Ramos (cell line): ENCODE data around the gene CST6.
"Not testable (repeated sequence)": the region's sequence is repeated elsewhere in the genome, so short reads cannot be mapped to it uniquely, and the experiment has no call there.

Source experiments
- in situ Hi-C: fragments of 300-500 bp; cut with MboI; formaldehyde crosslinking; loops from one replicate; pipeline ENCODE4 v1.14.3; 2022; ENCODE audit warnings: low sequenced_read_pairs; ENCODE audit not compliant: unreplicated experiment

Gene CST6

DNA sequence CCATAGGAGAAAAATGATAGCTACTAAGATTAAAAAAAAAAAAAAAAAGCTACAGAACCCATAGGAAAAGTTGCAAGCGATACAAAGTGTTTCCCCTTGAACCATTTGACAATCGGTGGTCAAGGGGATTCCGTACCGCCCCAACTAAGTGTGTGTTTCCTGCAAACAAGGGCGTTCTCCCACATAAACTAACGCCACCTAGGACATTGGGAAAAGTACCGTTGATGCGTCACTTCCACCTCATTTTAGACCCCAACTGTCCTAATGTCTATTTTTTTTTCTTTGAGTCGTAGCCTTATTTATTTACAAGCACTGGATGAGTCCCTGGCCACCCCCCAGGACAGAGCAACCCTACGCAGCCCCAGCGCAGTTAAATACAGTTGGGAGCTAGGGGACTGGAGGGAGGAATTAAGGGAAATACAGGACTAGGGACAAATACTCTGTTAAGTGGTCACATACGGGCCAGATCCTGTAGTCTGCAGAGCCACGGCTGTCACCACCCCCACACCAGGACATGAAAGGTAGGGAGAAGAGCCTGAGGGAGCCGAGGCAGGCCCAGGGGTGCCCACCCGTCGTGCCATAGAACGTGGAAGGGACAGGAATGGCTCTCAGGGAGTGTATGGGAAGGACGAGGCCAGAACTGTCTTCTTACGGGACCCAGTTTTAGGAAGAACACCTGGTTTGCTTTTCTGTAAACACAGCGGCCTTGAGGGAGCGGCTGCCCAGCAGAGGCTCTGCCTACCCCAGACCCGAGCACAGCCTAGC is 28.8 kb upstream of the CST6 start:
- in situ Hi-C loops = no loop called here

DNA sequence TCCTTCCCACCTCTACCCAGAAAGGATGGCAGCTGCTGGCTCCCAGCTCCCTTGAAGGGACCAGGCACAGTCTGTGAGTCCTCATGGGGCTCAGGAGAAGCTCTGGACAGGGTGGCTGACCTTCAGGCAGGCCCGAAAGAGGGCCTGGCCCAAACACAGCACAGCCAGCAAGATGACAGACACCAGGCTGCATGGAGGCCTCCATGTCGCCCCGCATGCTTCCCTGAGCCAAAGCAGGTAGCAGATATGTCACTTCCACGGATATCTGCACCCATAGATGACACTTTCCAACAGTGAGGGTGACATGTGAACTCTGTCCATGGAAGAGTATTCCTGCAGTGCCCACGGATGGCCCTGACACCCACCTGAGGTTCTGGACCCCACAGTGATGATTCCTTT is 28.2 kb upstream of the CST6 start:
- in situ Hi-C loops = no loop called here

DNA sequence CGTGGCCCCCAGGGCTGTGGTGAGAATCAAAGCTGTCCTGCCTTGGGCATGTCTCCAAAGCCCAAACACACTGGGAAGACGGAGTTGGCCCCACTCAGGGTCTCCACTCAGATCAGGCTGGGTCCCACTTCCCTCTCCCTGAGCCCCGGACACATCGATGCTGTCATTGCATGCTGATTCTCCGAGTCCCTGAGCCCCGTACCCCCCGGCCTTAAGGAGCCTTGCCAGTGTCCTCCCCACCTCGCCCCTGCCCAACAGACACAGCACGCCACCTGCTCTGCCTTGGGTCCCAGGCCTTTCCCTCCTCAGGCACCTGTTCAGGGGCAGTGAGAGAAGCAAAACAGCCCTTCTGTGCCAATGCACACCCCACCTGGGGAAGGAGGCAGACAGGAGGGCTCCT is 24.5 kb upstream of the CST6 start:
- in situ Hi-C loops = loop anchor here (5.0 kb wide), 2 partner anchors 105 to 270 kb away; no protein-coding TSS in a partner anchor

DNA sequence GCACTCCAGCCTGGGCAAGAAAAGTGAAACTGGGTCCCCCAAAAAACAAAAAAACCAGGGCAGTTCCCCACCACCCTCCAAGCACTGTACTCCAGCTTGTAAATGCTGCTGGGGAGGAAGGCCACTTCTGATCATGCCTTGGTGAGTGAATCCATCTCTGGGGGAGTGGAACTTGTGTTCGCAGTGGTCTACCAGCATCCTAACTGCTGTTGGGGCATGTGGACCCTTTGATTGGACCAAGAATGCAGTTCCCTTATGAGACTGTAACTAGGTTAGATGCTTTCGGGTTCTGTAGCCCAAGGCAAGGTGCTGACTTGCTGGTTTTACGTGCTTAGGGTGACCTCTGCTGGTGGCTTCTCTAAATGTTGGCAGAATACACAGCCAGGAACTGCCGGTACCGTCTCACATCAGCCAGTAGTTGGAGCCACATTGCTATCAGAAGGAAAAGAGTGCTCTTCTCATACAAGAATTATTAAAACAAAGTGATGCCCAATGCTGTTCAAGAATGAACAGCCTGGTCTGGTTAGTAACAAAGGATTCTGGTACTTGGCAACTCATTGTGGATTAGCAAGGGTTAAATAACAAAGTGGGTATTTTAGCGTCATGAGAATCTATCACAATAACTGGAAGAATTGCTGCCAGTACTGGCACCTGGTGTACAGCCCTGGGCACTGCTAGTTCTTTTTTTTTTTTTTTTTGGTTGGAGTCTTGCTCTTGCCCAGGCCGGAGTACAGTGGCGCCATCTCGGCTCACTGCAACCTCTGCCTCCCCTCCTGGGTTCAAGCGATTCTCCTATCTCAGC is 22.8 kb upstream of the CST6 start:
- in situ Hi-C loops = loop anchor here (5.0 kb wide), 2 partner anchors 107 to 272 kb away; no protein-coding TSS in a partner anchor

DNA sequence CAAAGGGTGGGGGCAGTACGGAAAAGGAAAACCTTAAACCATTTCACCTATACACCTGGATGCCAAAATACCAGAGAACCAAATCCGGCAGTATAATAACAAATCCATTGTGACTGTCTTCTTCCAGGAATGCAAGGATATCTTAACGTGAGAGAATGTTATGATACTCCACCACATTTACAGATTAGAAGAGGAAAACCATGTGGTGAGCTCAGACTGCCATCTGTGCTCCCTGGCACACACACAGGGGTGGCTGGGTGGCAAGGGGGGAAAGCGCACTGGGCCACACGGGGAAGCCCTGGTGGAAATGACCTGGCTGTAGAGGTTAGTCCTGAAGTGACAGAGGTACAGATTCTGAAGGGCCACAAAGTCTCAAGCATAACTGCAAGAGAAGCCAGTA is 19.8 kb upstream of the CST6 start:
- in situ Hi-C loops = no loop called here

DNA sequence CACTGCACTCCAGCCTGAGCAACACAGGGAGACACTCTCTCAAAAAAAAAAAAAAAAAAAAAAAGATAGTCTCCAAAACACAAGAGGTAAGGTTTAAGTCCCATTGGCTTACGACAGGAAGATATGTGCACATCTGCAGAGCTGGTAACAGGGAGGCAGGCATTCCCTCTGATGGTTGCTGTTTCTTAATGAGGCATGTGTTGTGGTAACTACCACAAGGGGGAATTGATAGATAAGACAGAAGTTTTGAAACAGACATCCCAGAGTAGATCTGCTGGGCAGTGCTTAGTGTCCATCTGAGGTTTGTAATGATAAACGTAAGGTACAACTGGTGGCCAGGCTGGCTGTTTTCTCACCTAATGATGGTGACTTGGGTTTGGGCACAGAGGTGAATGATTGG is 14.5 kb upstream of the CST6 start:
- in situ Hi-C loops = no loop called here

DNA sequence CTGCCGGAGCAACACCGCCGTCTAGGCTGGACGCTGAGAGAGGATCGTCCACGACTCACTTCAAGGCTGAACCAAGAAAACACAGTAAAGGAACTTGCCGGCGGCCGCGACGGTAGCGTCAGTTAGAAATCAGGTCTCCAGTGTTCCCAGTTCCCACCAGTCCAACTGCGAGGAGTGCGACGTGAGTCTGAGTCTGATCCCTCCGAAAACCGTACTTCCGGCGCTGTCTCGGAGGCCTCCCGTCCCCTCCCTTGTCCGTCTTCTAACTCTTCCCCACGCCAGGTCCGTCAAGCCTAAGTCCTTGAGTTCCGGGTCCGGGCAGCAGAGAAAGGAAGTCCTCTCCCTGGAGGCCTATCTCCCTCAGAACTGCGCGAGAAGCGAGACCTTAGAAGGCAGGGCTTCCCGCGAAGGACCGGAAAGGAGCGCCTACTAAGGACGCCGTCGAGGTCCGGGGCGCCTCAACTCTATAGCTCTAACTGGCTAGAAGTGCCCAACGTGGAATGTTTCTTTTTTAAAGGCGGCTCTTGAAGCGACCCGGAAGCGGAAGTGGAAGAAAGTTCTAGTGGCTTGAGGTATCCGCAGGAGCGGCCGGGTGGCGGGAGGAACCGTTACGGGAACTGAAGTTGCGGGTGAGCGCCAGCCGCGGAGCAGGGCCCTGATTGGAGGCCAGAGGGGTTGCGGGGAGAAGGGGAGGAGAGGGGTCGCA is 9.7 kb upstream of the CST6 start, which contains the start of the genes BANF1 and EIF1AD:
TSS of gene BANF1 (plus strand) at position 562 of the 706 bp plus-strand sequence. CDS start 748 bp downstream, outside the sequence.
TSS of gene EIF1AD (minus strand) at position 216 of the 706 bp plus-strand sequence. CDS start 1,768 bp downstream, outside the sequence.
- in situ Hi-C loops = no loop called here

DNA sequence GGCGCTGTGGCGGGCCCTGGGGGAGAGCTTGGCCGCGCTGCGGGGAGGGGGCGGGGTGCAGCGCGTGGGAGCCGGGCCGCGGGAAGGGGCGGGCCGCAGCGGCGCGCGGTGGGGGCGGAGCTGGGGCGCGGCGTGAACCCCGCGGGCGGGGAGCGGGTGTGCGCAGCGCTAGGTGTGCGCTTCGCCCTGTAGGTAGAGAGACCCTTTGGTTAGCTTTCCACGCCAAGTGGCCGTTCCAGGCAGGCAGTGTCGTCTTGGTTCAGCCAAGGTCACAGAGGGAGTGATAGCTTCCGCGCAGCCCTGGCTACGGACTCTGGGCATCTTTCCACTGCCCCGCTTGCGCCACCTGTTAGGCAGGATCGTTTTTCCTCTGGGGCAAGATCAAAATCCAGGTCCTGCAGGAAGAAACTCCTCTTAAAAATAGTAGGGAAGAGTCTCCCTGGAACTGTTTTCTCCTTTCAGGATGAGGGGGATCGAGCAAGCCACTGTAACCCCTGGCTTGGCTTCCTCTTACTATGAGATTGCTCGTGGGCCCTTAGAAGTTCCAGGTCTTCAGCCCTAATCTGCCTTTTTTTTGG is 9.1 kb upstream of the CST6 start:
- in situ Hi-C loops = no loop called here

DNA sequence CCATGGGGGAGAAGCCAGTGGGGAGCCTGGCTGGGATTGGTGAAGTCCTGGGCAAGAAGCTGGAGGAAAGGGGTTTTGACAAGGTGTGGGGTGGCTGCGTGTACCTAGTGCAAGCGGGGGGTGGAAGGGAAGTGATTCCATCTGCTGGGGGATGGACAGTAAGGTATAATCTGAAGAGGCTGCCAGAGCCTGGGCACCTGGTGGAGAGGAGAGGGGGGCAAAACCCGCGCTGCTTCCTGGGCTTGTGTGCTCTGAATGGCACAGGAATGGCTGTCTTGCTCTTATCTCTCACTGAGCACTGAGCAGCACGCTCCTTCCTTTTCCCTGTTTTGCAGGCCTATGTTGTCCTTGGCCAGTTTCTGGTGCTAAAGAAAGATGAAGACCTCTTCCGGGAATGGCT is 8.5 kb upstream of the CST6 start:
- in situ Hi-C loops = no loop called here

DNA sequence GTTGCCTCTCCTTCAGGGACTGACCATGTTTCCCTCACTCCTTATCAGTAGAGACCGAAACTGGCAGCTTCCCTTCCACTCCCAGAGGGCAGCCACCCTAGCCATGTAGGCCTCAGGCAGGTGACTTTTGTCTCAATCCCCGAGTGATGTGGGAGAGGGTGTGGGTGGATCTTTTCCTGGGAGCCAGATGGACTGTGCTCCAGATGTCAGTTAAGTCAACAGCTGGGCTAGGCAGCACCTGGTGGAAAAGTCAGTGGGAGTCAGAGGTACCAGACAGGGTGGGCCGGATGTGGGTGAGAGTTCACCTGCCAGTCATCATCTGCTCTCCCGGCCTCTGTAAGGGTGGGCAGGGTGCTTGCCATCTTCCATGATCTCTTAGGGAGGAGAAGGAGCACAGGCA is 7.6 kb upstream of the CST6 start:
- in situ Hi-C loops = no loop called here

DNA sequence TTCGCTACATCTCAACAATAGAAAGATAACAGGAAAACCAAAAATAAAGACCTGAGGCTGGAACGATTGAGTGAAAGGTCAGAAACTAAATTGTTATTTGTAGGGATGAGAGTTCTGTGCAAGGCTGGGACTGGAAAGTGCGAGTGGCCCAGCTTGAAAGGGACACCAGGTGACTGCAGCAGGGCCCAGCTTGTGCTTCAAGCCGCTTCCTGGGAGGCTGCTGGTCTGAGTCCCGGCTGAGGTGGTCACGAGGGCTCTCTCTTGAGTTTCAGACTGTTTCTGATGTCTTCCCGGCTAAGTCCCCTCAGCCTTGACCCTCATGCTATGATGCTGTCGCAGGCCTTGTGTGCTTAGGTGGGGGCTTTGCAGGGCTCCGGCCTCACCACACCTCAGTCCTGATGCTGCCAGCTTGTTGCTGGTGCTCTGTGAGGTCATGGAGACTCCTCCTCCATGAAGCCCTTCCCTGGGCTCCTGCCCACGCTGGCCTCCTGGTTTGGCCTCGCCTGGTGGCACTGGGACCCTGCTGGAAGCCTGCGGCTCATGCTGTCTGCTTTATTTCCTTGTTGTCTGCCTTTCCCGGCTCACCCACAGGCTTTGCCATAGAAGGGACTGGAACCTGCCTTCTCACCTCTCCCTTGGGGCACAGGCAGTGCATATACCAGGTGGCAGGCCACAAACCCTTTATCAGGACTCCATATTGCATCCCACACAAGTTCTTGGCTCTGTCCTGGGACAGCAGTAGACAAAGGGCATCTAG is 5.5 kb upstream of the CST6 start:
- in situ Hi-C loops = no loop called here

DNA sequence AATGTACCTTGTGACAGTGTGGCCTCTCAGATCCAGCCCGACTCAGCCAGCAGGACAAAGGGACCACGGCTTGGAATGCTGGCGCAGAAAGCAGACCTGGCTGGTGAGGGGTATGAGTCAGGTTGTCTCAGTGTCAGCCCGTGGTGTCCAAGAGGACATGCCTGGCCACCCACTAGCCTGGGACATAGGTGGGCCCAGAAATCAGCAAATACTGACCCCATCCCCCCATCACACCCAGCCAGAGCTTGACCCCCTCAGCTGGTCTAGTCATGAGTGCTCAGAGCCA is 5.0 kb upstream of the CST6 start:
- in situ Hi-C loops = no loop called here

DNA sequence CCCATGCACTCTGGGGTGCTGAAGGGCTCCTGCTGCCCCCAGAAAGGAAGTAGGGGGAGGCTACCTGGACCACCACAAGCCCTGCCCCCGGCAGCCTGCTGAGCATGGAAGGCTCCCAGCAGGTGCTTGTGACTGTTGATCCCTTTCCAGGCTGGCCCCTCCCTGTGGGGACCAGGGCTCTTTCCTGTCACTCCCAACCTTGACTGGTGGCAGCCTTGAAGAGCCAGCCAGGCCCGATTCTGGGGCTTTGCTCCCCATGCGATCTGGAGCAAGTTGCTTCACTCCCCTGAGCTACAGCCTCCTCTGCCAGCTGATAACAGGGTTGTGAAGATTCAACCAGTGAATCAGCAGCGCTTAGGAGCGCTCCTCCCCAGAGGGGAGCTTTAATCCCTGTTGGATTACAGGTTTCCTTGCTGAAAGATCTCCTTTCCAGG is 4.6 kb upstream of the CST6 start:
- in situ Hi-C loops = no loop called here

DNA sequence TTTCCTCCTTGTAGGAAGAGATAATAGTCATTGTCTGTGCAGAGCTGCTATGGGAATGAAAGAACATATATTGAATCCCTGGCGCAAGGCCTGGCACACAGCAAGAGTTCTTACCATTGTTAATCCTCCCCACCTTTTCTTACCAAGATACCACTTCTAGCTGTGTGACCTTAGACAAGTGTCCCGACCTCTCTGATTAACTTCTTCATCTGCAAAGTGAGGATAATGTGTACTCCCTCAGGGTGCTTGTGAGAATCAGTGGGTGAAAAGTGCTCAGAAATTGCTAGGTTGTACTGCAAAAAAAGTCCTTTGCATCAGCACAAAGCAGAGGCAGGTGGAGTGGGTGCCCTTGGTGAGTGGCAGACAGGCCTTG is 3.7 kb upstream of the CST6 start:
- in situ Hi-C loops = no loop called here

DNA sequence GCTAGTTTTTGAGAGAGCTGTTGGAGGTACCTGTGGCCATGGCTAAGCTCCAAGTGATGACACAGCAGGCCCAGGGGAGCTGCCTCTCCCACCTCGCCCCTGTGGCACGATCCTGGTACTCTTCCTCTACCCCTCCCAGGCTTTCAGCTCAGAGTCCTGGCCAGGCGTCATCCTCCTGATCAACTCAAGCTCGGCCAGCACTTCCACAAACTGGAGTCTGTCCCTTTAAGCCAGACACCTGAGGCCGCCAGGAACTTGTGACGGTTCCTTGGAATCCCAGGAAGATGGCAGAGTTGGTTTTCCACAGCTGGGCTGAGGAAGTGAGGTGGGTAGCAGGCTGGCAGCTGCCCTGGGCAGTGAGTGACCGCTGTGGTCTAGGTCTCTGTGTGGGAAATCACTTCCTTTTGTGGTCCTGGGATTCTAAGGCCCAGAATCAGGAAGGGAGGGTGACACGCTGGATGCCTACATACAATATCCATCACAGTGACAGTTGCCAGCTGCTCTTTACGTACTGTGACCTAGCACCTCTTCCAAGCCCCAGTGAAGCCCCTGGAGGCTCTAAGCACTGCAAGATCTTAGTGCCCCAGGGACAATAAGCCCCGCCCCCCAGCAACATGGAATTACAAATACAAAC is 3.2 kb upstream of the CST6 start:
- in situ Hi-C loops = no loop called here

DNA sequence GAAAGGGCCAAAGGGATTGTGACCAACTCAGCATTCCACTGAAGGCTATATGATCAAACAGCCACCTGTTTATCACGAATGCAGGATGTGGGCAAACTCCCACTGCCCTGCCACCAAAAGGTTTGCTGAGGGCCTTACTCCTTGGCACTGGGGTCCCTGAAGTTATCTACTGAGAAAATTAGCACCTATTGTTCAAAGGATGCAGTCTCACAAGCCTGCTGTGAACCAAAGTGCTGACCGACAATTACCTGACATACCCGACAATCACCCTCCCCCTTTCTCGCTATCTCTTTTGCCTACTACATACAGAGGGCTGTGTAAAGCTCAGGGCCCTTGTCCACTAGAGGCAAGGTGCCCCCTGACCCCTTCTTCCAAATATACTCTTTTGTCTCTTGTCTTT is 1.8 kb upstream of the CST6 start:
- in situ Hi-C loops = not testable (repeated sequence)

DNA sequence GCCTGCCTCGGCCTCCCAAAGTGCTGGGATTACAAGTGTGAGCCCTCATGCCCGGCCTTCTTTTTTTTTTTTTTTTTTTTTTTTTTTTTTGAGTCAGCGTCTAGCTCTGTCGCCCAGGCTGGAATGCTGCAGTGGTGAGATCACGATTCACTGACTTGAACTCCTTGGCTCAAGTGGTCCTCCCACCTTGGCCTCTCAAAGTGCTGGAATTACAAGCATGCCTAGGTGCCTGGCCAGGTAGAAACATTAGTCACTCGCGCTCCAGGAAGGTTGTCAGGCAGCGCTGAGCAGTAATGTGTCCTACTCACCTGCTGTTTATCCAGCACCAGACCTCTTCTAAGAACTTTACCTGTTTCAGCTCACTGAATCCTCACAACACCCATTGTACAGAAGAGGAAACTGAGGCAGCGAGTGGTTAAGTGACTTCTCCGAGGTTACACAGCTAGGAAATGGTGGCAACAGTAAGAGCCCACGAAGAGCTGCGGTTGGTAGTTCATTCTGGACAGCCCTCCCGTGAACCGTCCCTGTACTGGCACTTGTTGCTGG is 496 bp upstream of the CST6 start:
- in situ Hi-C loops = no loop called here

DNA sequence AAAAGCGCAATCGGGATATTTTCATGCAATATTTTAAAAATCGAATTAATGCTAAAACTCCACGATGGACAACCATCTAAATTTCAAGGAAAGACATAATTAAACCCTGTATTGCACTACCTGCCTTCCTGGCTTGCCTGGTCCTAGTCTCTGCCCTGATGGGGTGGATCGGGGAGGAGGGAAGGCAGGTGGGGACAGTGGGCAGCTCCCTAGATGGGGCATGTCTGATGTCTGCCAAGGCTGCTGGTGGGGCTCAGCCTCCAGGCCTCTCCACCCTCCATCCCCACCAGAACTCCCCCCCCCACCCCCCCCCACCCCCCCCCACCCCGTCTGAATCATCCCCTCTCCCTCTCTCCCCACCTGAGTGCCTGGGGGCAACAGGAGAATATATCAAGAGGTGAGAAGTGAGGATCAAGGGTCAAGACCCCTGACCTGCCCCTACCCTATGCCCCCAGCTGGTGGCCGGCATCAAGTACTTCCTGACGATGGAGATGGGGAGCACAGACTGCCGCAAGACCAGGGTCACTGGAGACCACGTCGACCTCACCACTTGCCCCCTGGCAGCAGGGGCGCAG is 650 bp downstream of the CST6 start:
- in situ Hi-C loops = no loop called here
